DOHH2 (cell line): Measurements from ENCODE around the gene PRAME.
"Not testable (repeated sequence)": the region's sequence is repeated elsewhere in the genome, so short reads cannot be mapped to it uniquely, and the experiment has no call there.

ENCODE experiments used
- H3F3A ChIP-seq: fragments of 200-600 bp; sonication (generic), shearing (Covaris generic); 2 replicates; pipeline ENCODE4 v1.6.0; 2016; ENCODE audit warnings: antibody characterized with exemption, mild to moderate bottlenecking; ENCODE audit not compliant: control insufficient read depth, insufficient read depth
- H3K27ac ChIP-seq: fragments of 200-600 bp; sonication (generic); 2 replicates; pipeline ENCODE4 v1.5.1; 2014; ENCODE audit warnings: low read depth, mild to moderate bottlenecking, low read length, moderate library complexity
- H3K27me3 ChIP-seq: fragments of 200-600 bp; sonication (generic); 2 replicates; pipeline ENCODE4 v1.6.1; 2014; ENCODE audit warnings: mild to moderate bottlenecking, low read length, mixed read lengths; ENCODE audit not compliant: control insufficient read depth
- H3K36me3 ChIP-seq: fragments of 200-600 bp; sonication (generic); 2 replicates; pipeline ENCODE4 v1.6.1; 2014; ENCODE audit warnings: mild to moderate bottlenecking, low read length, moderate library complexity, mixed read lengths; ENCODE audit not compliant: control insufficient read depth
- H3K4me1 ChIP-seq: fragments of 200-600 bp; sonication (generic); 2 replicates; pipeline ENCODE4 v1.6.1; 2014; ENCODE audit warnings: mild to moderate bottlenecking, low read length, mixed read lengths; ENCODE audit not compliant: control insufficient read depth
- H3K4me2 ChIP-seq: fragments of 200-600 bp; sonication (generic); 2 replicates; pipeline ENCODE4 v1.6.0; 2014; ENCODE audit warnings: mild to moderate bottlenecking, low read length, moderate library complexity
- H3K4me3 ChIP-seq: fragments of 200-600 bp; sonication (generic); 2 replicates; pipeline ENCODE4 v1.5.1; 2014; ENCODE audit warnings: mild to moderate bottlenecking, low read length, mixed read lengths
- H3K79me2 ChIP-seq: fragments of 200-600 bp; sonication (generic); 2 replicates; pipeline ENCODE4 v1.6.1; 2014; ENCODE audit warnings: mild to moderate bottlenecking, low read length, mixed read lengths; ENCODE audit not compliant: control insufficient read depth
- H3K9me2 ChIP-seq: fragments of 200-600 bp; sonication (generic); replicated peaks from 2 replicates; pipeline ENCODE4 v1.6.1; 2014; ENCODE audit warnings: mild to moderate bottlenecking, low read length, mixed read lengths; ENCODE audit not compliant: control insufficient read depth
- H3K9me3 ChIP-seq: fragments of 200-600 bp; sonication (generic); 2 replicates; pipeline ENCODE4 v1.6.1; 2014; ENCODE audit warnings: antibody characterized with exemption, low read length, mixed read lengths; ENCODE audit not compliant: control insufficient read depth, insufficient read depth
- H4K20me1 ChIP-seq: fragments of 200-600 bp; sonication (generic); 2 replicates; pipeline ENCODE4 v1.6.0; 2014; ENCODE audit warnings: low read depth, mild to moderate bottlenecking, antibody characterized with exemption, low read length, moderate library complexity; ENCODE audit not compliant: control insufficient read depth, insufficient read depth
- EZH2phosphoT487 ChIP-seq: fragments of 200-600 bp; sonication (generic); IDR thresholded peaks from 2 replicates; pipeline ENCODE4 v1.6.1; 2017; ENCODE audit warnings: borderline replicate concordance, mild to moderate bottlenecking, antibody characterized with exemption, low read length, moderate library complexity, mixed read lengths
- TF ChIP-seq, protein P1 (sequence below): fragments of 200-600 bp; sonication (generic); IDR thresholded peaks from one replicate; pipeline ENCODE4 v1.5.1; 2014; ENCODE audit warnings: antibody characterized with exemption, mild to moderate bottlenecking, low read depth, low read length; ENCODE audit not compliant: poor library complexity, severe bottlenecking

The PRAME gene

DNA sequence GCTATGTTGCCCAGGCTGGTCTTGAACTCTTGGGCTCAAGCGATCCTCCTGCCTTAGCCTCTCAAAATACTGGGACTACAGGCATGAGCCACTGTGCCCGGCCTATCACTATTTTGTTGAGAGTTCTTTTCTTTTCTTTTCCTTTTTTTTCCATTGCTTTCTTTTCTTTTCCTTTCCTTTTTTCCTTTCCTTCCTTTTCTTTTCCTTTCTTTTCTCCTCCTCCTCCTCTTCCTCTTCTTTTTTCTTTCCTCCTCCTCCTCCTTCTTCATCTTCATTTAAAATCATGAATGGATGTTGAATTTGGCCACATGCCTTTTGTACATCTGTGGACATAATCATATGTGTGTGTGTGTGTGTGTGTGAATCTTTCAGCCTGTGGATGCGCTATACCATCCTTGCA, 25.7 kb upstream of the PRAME start:
- H3K4me3 ChIP-seq: no peak overlapping the region
- TF ChIP-seq, protein P1, sequence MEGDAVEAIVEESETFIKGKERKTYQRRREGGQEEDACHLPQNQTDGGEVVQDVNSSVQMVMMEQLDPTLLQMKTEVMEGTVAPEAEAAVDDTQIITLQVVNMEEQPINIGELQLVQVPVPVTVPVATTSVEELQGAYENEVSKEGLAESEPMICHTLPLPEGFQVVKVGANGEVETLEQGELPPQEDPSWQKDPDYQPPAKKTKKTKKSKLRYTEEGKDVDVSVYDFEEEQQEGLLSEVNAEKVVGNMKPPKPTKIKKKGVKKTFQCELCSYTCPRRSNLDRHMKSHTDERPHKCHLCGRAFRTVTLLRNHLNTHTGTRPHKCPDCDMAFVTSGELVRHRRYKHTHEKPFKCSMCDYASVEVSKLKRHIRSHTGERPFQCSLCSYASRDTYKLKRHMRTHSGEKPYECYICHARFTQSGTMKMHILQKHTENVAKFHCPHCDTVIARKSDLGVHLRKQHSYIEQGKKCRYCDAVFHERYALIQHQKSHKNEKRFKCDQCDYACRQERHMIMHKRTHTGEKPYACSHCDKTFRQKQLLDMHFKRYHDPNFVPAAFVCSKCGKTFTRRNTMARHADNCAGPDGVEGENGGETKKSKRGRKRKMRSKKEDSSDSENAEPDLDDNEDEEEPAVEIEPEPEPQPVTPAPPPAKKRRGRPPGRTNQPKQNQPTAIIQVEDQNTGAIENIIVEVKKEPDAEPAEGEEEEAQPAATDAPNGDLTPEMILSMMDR: no peak
- TF ChIP-seq EZH2phosphoT487: no peak
- H3K9me3 ChIP-seq: no peaks in the 10 kb centered on the region
- H3K27ac ChIP-seq: no peak overlapping the region
- H3K27me3 ChIP-seq: no peaks in the 10 kb centered on the region
- peaks cover 53% of the 10 kb centered on the region for H3K4me1 ChIP-seq
- no peaks in the 10 kb centered on the region for H4K20me1 ChIP-seq
- H3F3A ChIP-seq: peaks cover 4% of the 10 kb centered on the region; the same call in 1 of the 2 replicates
- H3K9me2 ChIP-seq: no peaks in the 10 kb centered on the region
- H3K4me2 ChIP-seq: no peak overlapping the region
- no peaks in the 10 kb centered on the region for H3K36me3 ChIP-seq
- no peaks in the 10 kb centered on the region for H3K79me2 ChIP-seq

DNA sequence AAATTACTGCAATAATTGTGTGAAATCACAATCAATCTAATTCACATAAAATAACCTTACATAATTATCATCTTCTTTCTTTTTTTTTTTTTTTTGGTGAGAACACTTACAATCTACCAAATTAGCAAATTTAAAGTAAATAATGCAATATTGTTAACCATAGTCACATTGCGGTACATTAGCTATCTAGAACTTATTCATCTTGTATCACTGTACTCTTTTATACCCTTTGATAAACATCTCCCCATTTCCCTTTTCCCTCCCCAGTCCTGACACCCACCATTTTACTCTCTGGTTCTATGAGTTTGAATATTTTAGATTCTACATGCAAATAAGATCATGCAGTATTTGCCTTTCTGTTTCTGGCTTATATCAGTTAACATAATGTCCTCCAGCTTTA, 24.0 kb upstream of the PRAME start:
- Histone ChIP-seq H3K27me3 (no peaks in the 10 kb centered on the region), H3F3A (peaks cover 4% of the 10 kb centered on the region; the same call in 1 of the 2 replicates), H4K20me1 (no peaks in the 10 kb centered on the region), H3K9me2 (no peaks in the 10 kb centered on the region), H3K79me2 (no peaks in the 10 kb centered on the region), H3K4me3 (no peak overlapping the region), H3K4me2 (no peak overlapping the region), H3K9me3 (no peaks in the 10 kb centered on the region), H3K27ac (no peak overlapping the region), H3K4me1 (peaks cover 52% of the 10 kb centered on the region), H3K36me3 (no peaks in the 10 kb centered on the region)
- TF ChIP-seq, protein P1: no peak
- no peak for TF ChIP-seq EZH2phosphoT487

DNA sequence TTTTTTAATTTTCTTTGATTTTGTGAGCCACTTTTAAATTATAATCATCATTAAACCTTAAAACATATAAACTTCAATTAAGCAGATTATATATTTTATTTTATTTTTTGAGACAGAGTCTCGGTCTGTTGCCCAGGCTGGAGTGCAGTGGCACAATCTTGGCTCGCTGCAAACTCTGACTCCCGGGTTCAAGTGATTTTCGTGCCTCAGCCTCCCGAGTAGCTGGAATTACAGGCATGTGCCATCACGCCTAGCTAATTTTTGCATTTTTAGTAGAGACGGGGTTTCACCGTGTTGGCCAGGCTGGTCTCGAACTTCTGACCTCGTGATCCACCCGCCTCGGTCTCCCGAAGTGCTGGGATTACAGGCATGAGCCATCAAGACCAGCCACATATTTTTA, 22.5 kb upstream of the PRAME start:
- H3K4me3 ChIP-seq, H3K27ac ChIP-seq, H3K36me3 ChIP-seq, H3K9me2 ChIP-seq, H3F3A ChIP-seq, H3K27me3 ChIP-seq, H4K20me1 ChIP-seq, H3K9me3 ChIP-seq, H3K79me2 ChIP-seq, H3K4me2 ChIP-seq: not testable (repeated sequence)
- peaks cover 37% of the 10 kb centered on the region for H3K4me1 ChIP-seq

DNA sequence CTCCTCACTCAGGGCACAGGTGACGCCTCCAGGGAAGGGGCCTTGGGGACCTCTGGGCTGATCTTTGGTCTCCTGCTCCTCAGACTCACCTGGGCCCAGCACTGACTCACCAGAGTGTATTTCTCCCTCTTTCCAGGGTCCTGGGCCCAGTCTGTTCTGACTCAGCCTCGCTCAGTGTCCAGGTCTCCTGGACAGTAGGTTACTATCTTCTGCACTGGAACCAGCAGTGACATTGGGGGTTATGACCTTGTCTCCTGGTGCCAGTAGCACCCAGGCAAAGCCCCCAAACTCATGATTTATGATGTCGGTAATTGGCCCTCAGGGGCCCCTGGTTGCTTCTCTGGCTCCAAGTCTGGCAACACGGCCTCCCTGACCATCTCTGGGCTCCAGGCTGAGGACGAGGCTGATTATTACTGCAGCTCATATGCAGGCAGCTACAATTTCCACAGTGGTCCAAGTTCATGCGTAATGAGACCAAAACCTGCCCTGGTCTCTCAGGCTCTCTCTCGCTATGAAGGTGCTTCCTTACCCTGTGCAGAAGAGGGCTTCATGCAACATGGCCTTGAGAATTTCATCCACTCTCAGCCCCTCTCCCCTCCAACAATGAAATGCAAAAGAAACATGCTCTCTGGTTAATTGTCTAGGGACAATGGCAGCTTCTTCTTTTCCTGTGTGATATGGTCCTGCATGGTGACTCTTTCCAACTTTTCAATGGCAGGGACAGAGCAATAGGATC, 21.0 kb upstream of the PRAME start:
- no peak overlapping the region for H3K4me2 ChIP-seq
- H3K4me3 ChIP-seq: no peak overlapping the region
- no peak overlapping the region for H3K27ac ChIP-seq

More for the DNA sequence above, 21.0 kb upstream of the PRAME start:
- TF ChIP-seq EZH2phosphoT487: no peak
- TF ChIP-seq, protein P1: no peak
- no peaks in the 10 kb centered on the region for H3K27me3 ChIP-seq
- no peaks in the 10 kb centered on the region for H3K9me3 ChIP-seq
- no peaks in the 10 kb centered on the region for H3K79me2 ChIP-seq
- H3K4me1 ChIP-seq: peaks cover 22% of the 10 kb centered on the region
- H3F3A ChIP-seq: 0 out of 2 replicates have a peak, but pooled peaks cover 4% of the 10 kb centered on the region
- no peaks in the 10 kb centered on the region for H4K20me1 ChIP-seq
- no peaks in the 10 kb centered on the region for H3K36me3 ChIP-seq
- H3K9me2 ChIP-seq: no peaks in the 10 kb centered on the region
